SK-N-SH treated with all-trans-retinoic acid at 6 μM for 48 hours (cell line): ENCODE measurements around the gene CEMIP.
A peak's percentile ranks its signal among the peaks of the same experiment; 100 is the strongest.

Source experiments
- ATAC-seq: fragments of 200-7000 bp; cut with Tn5 transposase; 3 replicates; pipeline ENCODE4 v1.9.1; 2020; ENCODE audit warnings: mild to moderate bottlenecking, moderate library complexity
- ARNTL ChIP-seq: fragments of 450-650 bp; formaldehyde crosslinking; IDR thresholded peaks from 2 replicates; pipeline ENCODE4 v1.5.0; 2020; ENCODE audit warnings: low read depth, mild to moderate bottlenecking, moderate library complexity, borderline replicate concordance
- BACH2 ChIP-seq: fragments of 250-450 bp; sonication (Bioruptor Pico); IDR thresholded peaks from 2 replicates; pipeline ENCODE4 v1.9.0; 2021; ENCODE audit warnings: mild to moderate bottlenecking, borderline replicate concordance
- CSDC2 ChIP-seq: fragments of 250-450 bp; sonication (Bioruptor Pico); IDR thresholded peaks from 2 replicates; pipeline ENCODE4 v1.5.0; 2020; ENCODE audit warnings: mild to moderate bottlenecking, moderate library complexity
- ESRRG ChIP-seq: fragments of 250-450 bp; sonication (Bioruptor Pico); IDR thresholded peaks from 2 replicates; pipeline ENCODE4 v1.6.1; 2021; ENCODE audit warnings: mild to moderate bottlenecking
- GLIS3 ChIP-seq: fragments of 250-450 bp; sonication (Bioruptor Pico); IDR thresholded peaks from 2 replicates; pipeline ENCODE4 v1.5.0; 2020; ENCODE audit warnings: mild to moderate bottlenecking, moderate library complexity
- ISL1 ChIP-seq: fragments of 250-450 bp; sonication (Bioruptor Pico); IDR thresholded peaks from 2 replicates; pipeline ENCODE4 v2.1.2; 2022; ENCODE audit warnings: mild to moderate bottlenecking, moderate library complexity
- OSR1 ChIP-seq: fragments of 250-450 bp; sonication (Bioruptor Pico); IDR thresholded peaks from 2 replicates; pipeline ENCODE4 v1.8.0; 2022; ENCODE audit warnings: moderate library complexity, mild to moderate bottlenecking, inconsistent platforms
- PATZ1 ChIP-seq: fragments of 250-450 bp; sonication (Bioruptor Pico); IDR thresholded peaks from 2 replicates; pipeline ENCODE4 v1.8.0; 2020; ENCODE audit warnings: mild to moderate bottlenecking, moderate library complexity, borderline replicate concordance
- PPARA ChIP-seq: fragments of 250-450 bp; sonication (Bioruptor Pico); IDR thresholded peaks from 2 replicates; pipeline ENCODE4 v1.5.0; 2020; ENCODE audit warnings: mild to moderate bottlenecking, borderline replicate concordance
- RARB ChIP-seq: fragments of 250-450 bp; sonication (Bioruptor Pico); IDR thresholded peaks from 2 replicates; pipeline ENCODE4 v1.8.0; 2021; ENCODE audit warnings: mild to moderate bottlenecking, moderate library complexity
- SNAI2 ChIP-seq: fragments of 250-450 bp; sonication (Bioruptor Pico); IDR thresholded peaks from 2 replicates; pipeline ENCODE4 v1.5.0; 2020; ENCODE audit warnings: mild to moderate bottlenecking, moderate library complexity
- TCF4 ChIP-seq: fragments of 250-450 bp; sonication (Bioruptor Pico); IDR thresholded peaks from 2 replicates; pipeline ENCODE4 v1.8.0; 2021; ENCODE audit warnings: mild to moderate bottlenecking, moderate library complexity, borderline replicate concordance
- TOX ChIP-seq: fragments of 250-450 bp; sonication (Bioruptor Pico); IDR thresholded peaks from 2 replicates; pipeline ENCODE4 v1.8.0; 2021; ENCODE audit warnings: mild to moderate bottlenecking, moderate library complexity, borderline replicate concordance
- TSHZ2 ChIP-seq: fragments of 250-450 bp; sonication (Bioruptor Pico); IDR thresholded peaks from 2 replicates; pipeline ENCODE4 v1.5.0; 2020; ENCODE audit warnings: mild to moderate bottlenecking, moderate library complexity
- ZC3H10 ChIP-seq: fragments of 250-450 bp; sonication (Bioruptor Pico); IDR thresholded peaks from 2 replicates; pipeline ENCODE4 v1.5.1; 2021; ENCODE audit warnings: mild to moderate bottlenecking, moderate library complexity
- ZFP3 ChIP-seq: fragments of 250-450 bp; sonication (Bioruptor Pico); IDR thresholded peaks from 2 replicates; pipeline ENCODE4 v1.5.0; 2020; ENCODE audit warnings: mild to moderate bottlenecking, moderate library complexity
- ZFP30 ChIP-seq: fragments of 450-650 bp; formaldehyde crosslinking; IDR thresholded peaks from 2 replicates; pipeline ENCODE4 v1.5.0; 2022; ENCODE audit warnings: mild to moderate bottlenecking, moderate library complexity
- ZNF565 ChIP-seq: fragments of 450-650 bp; formaldehyde crosslinking; conservative IDR thresholded peaks from 2 replicates; pipeline ENCODE4 v1.5.0; 2020; ENCODE audit warnings: low read depth, mild to moderate bottlenecking, moderate library complexity
- ZNF70 ChIP-seq: fragments of 450-650 bp; formaldehyde crosslinking; IDR thresholded peaks from 2 replicates; pipeline ENCODE4 v1.5.0; 2020; ENCODE audit warnings: mild to moderate bottlenecking, moderate library complexity
- ZNF8 ChIP-seq: fragments of 450-650 bp; formaldehyde crosslinking; IDR thresholded peaks from 2 replicates; pipeline ENCODE4 v1.5.0; 2020; ENCODE audit warnings: mild to moderate bottlenecking, moderate library complexity
- TF ChIP-seq, protein P1 (sequence below): fragments of 250-450 bp; sonication (Bioruptor Pico); IDR thresholded peaks from 2 replicates; pipeline ENCODE4 v1.5.1; 2020; ENCODE audit warnings: low read depth, mild to moderate bottlenecking, moderate library complexity
- TF ChIP-seq, protein P2 (sequence below): fragments of 250-450 bp; sonication (Bioruptor Pico); IDR thresholded peaks from 2 replicates; pipeline ENCODE4 v1.8.0; 2021; ENCODE audit warnings: low read depth, mild to moderate bottlenecking, moderate library complexity, borderline replicate concordance
- TF ChIP-seq, protein P3 (sequence below): fragments of 250-450 bp; sonication (Bioruptor Pico); IDR thresholded peaks from 2 replicates; pipeline ENCODE4 v1.5.1; 2021; ENCODE audit warnings: mild to moderate bottlenecking, moderate library complexity

The CEMIP gene

DNA sequence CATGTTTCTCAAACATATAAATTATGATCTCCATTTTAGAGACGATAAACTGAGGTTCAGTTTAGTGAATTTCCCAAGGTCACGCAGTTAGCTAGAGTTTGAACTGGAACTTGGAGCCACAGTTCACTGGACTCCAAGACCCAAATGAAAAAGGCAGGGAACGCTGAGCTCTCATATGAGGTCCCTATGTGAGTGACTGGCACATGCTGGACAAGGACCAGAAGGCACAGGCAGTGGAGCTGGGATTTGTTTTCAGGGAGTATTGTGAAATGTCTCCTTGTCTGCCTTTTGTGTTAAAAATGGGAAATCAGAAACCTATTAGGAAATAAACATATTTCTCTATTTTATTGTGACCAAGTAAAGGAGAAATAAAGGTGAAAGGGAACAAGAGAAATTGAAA, 147.0 kb downstream of the CEMIP start (continued):
- no peak for TF ChIP-seq TSHZ2
- TF ChIP-seq, all 23 proteins: peak for 0

GRCh38 chr15:80929225-80929624, 150.1 kb downstream of the CEMIP start:
- TF ChIP-seq CSDC2, result no peak
- TF ChIP-seq TCF4 (CRISPR knock-in tag), result no peak
- no peak for TF ChIP-seq BACH2
- peak; percentile 22; the same call in 1 of the 2 replicates for TF ChIP-seq ISL1 (CRISPR knock-in tag)
- TF ChIP-seq ESRRG (CRISPR knock-in tag), result no peak
- no peak for TF ChIP-seq ZNF70 (CRISPR knock-in tag)
- no peak for TF ChIP-seq ARNTL
- ATAC-seq, result peak; percentile 70

GRCh38 chr15:80929689-80930088, 150.5 kb downstream of the CEMIP start:
- TF ChIP-seq, protein P1, sequence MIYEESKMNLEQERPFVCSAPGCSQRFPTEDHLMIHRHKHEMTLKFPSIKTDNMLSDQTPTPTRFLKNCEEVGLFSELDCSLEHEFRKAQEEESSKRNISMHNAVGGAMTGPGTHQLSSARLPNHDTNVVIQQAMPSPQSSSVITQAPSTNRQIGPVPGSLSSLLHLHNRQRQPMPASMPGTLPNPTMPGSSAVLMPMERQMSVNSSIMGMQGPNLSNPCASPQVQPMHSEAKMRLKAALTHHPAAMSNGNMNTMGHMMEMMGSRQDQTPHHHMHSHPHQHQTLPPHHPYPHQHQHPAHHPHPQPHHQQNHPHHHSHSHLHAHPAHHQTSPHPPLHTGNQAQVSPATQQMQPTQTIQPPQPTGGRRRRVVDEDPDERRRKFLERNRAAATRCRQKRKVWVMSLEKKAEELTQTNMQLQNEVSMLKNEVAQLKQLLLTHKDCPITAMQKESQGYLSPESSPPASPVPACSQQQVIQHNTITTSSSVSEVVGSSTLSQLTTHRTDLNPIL (CRISPR knock-in tag), result no peak
- TF ChIP-seq TOX, result no peak
- TF ChIP-seq, protein P2, sequence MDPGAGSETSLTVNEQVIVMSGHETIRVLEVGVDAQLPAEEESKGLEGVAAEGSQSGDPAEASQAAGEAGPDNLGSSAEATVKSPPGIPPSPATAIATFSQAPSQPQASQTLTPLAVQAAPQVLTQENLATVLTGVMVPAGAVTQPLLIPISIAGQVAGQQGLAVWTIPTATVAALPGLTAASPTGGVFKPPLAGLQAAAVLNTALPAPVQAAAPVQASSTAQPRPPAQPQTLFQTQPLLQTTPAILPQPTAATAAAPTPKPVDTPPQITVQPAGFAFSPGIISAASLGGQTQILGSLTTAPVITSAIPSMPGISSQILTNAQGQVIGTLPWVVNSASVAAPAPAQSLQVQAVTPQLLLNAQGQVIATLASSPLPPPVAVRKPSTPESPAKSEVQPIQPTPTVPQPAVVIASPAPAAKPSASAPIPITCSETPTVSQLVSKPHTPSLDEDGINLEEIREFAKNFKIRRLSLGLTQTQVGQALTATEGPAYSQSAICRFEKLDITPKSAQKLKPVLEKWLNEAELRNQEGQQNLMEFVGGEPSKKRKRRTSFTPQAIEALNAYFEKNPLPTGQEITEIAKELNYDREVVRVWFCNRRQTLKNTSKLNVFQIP, result no peak
- TF ChIP-seq ZFP3 (CRISPR knock-in tag), result no peak
- no peak for TF ChIP-seq ISL1 (CRISPR knock-in tag)
- TF ChIP-seq TCF4 (CRISPR knock-in tag), result no peak
- no peak for TF ChIP-seq ESRRG (CRISPR knock-in tag)
- no peak for TF ChIP-seq BACH2
- TF ChIP-seq RARB (CRISPR knock-in tag), result no peak
- no peak for TF ChIP-seq PATZ1
- no peak for TF ChIP-seq CSDC2
- no peak for TF ChIP-seq ZNF8 (CRISPR knock-in tag)
- TF ChIP-seq, all 23 proteins: peak for 0
- peak; percentile 32 for ATAC-seq

DNA sequence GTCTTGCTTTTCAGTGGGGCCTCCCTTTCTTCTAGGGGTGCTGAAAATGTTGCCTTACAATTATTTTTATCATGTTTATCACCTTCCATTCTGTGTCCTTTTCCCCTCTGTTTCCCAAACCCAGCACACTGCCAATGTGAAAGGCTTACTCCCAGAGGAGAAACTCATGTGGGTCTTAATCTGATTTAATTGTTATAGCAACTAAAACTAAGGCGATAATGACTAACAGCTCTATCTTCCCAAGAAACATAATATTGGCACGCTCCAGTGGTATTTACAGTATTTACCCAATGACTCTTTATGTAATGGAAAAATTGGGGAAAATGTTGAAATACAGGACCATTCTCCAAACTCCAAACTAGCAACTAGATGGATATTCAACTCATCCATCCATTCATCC, 152.0 kb downstream of the CEMIP start:
- ATAC-seq, result no peak
- TF ChIP-seq SNAI2 (CRISPR knock-in tag) (no peak), PPARA (no peak), RARB (CRISPR knock-in tag) (no peak), TOX (no peak), TCF4 (CRISPR knock-in tag) (no peak), ZFP3 (CRISPR knock-in tag) (no peak), ZNF565 (CRISPR knock-in tag) (no peak), ZC3H10 (CRISPR knock-in tag) (no peak), ESRRG (CRISPR knock-in tag) (no peak), BACH2 (no peak), PATZ1 (no peak), ZFP30 (CRISPR knock-in tag) (no peak), GLIS3 (no peak), CSDC2 (no peak), OSR1 (CRISPR knock-in tag) (no peak)
- TF ChIP-seq, protein P2, result no peak
- TF ChIP-seq, protein P1 (CRISPR knock-in tag), result no peak
- TF ChIP-seq, protein P3, sequence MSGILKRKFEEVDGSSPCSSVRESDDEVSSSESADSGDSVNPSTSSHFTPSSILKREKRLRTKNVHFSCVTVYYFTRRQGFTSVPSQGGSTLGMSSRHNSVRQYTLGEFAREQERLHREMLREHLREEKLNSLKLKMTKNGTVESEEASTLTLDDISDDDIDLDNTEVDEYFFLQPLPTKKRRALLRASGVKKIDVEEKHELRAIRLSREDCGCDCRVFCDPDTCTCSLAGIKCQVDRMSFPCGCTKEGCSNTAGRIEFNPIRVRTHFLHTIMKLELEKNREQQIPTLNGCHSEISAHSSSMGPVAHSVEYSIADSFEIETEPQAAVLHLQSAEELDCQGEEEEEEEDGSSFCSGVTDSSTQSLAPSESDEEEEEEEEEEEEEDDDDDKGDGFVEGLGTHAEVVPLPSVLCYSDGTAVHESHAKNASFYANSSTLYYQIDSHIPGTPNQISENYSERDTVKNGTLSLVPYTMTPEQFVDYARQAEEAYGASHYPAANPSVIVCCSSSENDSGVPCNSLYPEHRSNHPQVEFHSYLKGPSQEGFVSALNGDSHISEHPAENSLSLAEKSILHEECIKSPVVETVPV (CRISPR knock-in tag), result no peak
